Measurements from ENCODE around the gene POLR2J.
"Not testable (repeated sequence)": the region's sequence is repeated elsewhere in the genome, so short reads cannot be mapped to it uniquely, and the experiment has no call there.

The POLR2J gene

GRCh38 chr7:102466097-102466496, 12.6 kb downstream of the POLR2J start:
- no peak for DNase-seq (ENCODE audit: low spot score)

GRCh38 chr7:102464577-102465280, 14.0 kb downstream of the POLR2J start, which contains the start of the genes ALKBH4 and LRWD1:
ALKBH4 (minus strand) TSS chr7:102464863; CDS start chr7:102464836, 27 bp downstream.
LRWD1 (plus strand) TSS chr7:102464984; CDS start chr7:102465081, 97 bp downstream.
- peak; percentile 98 for DNase-seq (ENCODE audit: low spot score)

- peak; percentile 51 for DNase-seq (ENCODE audit: low spot score)
Observed at GRCh38 chr7:102463841-102464576, 14.7 kb downstream of the POLR2J start.

- no peak for DNase-seq (ENCODE audit: low spot score)
Observed at GRCh38 chr7:102460467-102460866, 18.3 kb downstream of the POLR2J start.

- no peak for DNase-seq (ENCODE audit: low spot score)
Observed at GRCh38 chr7:102459221-102459844, 19.4 kb downstream of the POLR2J start.

GRCh38 chr7:102457352-102457924, 21.3 kb downstream of the POLR2J start:
- no peak for DNase-seq (ENCODE audit: low spot score)

GRCh38 chr7:102456327-102456726, 22.4 kb downstream of the POLR2J start:
- no peak for DNase-seq (ENCODE audit: low spot score)

- DNase-seq (ENCODE audit: low spot score): no peak
Observed at GRCh38 chr7:102455596-102455995, 23.1 kb downstream of the POLR2J start.

- not testable (repeated sequence) for DNase-seq (ENCODE audit: low spot score)
Observed at GRCh38 chr7:102454932-102455331, 23.8 kb downstream of the POLR2J start.

GRCh38 chr7:102454468-102454867, 24.3 kb downstream of the POLR2J start:
- no peak for DNase-seq (ENCODE audit: low spot score)

- DNase-seq (ENCODE audit: low spot score): no peak
Observed at GRCh38 chr7:102453319-102453718, 25.4 kb downstream of the POLR2J start.

GRCh38 chr7:102452451-102452850, 26.3 kb downstream of the POLR2J start:
- DNase-seq (ENCODE audit: low spot score): no peak

- no peak for DNase-seq (ENCODE audit: low spot score)
Observed at GRCh38 chr7:102451371-102452054, 27.2 kb downstream of the POLR2J start.

- no peak for DNase-seq (ENCODE audit: low spot score)
Observed at GRCh38 chr7:102450242-102450641, 28.5 kb downstream of the POLR2J start.

GRCh38 chr7:102449136-102449535, 29.6 kb downstream of the POLR2J start:
- no peak for DNase-seq (ENCODE audit: low spot score)

- DNase-seq (ENCODE audit: low spot score): no peak
Observed at GRCh38 chr7:102447311-102447710, 31.4 kb downstream of the POLR2J start.

- DNase-seq (ENCODE audit: low spot score): no peak
Observed at GRCh38 chr7:102446387-102447156, 32.1 kb downstream of the POLR2J start.

- DNase-seq (ENCODE audit: low spot score): no peak
Observed at GRCh38 chr7:102445674-102446071, 33.0 kb downstream of the POLR2J start.

GRCh38 chr7:102444961-102445673, 33.6 kb downstream of the POLR2J start:
- no peak for DNase-seq (ENCODE audit: low spot score)
